ENCODE data around the gene CCDC33.

DNA sequence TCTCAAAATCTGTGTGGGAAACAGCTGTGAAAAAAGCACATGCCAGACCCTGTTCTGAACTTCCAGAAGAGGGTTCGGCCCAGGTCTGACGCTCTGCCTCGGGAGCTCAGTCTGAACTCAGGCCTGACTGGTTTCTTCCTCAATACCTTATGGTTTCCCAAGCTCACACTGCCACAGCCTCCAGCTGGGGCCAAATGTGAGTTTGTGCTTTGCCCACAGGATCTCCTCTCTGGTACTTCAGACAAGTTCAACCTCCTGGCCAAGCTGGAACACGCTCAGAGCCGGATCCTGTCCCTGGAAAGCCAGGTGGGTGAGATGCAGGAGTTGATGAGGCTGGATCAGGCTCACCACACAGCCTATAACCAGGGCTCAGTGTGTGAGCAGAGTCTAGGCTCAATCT, 97.5 kb downstream of the CCDC33 start:
- no peak for TF ChIP-seq CTCF (IDR thresholded peaks at IDR 0.05)
- TF ChIP-seq EZH2 (IDR thresholded peaks at IDR 0.05; ENCODE audit: borderline replicate concordance, insufficient read depth, low read depth, low read length, poor library complexity, severe bottlenecking): no peak
